T-helper 17 cell (primary cell): ENCODE results near the gene GTSE1. TPM values are rescaled to one million over a fixed set of nuclear protein-coding genes. Genes with fewer than 3 reads are reported as not detected.

ENCODE experiments used
- ATAC-seq: fragments of 150-1000 bp; cut with Tn5 transposase; 2 replicates; pipeline ENCODE4 v1.10.0; 2021; ENCODE audit warnings: mild to moderate bottlenecking, moderate library complexity
- DNase-seq, 3 donors: peaks; one replicate each; pipeline versions ENCODE4 v3.0.0 to v3.0.0-alpha.2; 2020 to 2021
- H3K9me3 ChIP-seq: one replicate; pipeline ENCODE4 v1.7.0; 2013; ENCODE audit warnings: low read length, mild to moderate bottlenecking; ENCODE audit not compliant: control insufficient read depth, poor library complexity, severe bottlenecking
- H3K27ac Mint-ChIP-seq: one replicate; pipeline ENCODE4 v1.8.0; 2022; ENCODE audit warnings: mild to moderate bottlenecking, moderate library complexity, mixed read lengths
- H3K27me3 Mint-ChIP-seq: one replicate; pipeline ENCODE4 v1.8.0; 2022; ENCODE audit warnings: mixed read lengths
- H3K36me3 Mint-ChIP-seq: one replicate; pipeline ENCODE4 v1.8.0; 2022; ENCODE audit warnings: low read depth, mixed read lengths
- H3K4me1 Mint-ChIP-seq: one replicate; pipeline ENCODE4 v1.8.0; 2022; ENCODE audit warnings: mild to moderate bottlenecking, mixed read lengths
- H3K4me3 Mint-ChIP-seq: one replicate; pipeline ENCODE4 v1.8.0; 2022; ENCODE audit warnings: mild to moderate bottlenecking, moderate library complexity, mixed read lengths
- total RNA-seq, 4 donors: library from RNA in 2 of 4; stranded (reverse) in 2 of 4; gene quantifications; one replicate each; pipeline ENCODE4 v1.2.3 and lab custom pipeline; 2022 to 2026

GTSE1 gene
- total RNA-seq, 2 donors from 2014 or later = 0.25 to 0.57 TPM

DNA sequence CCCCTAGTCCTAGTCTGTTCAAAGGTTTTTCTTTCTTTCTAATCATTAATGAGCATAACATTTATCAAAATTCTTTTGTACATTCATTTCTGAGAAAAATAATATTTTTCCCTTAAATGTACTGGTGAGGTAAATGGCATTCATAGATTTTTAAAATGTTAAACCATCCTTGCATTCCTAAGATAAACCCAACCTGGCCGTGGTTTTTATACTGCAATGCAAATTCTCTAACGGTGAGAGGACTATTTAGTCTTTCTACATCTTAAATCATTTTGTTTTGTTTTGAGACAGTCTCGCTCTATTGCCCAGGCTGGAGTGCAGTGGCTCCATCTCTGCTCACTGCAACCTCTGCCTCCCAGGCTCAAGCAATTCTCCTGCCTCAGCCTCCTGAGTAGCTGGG lies 79.4 kb downstream of the GTSE1 start:
- Mint-ChIP-seq H3K36me3 (peaks cover 3% of the 10 kb centered on the region), H3K27ac (no peak overlapping the region), H3K4me1 (peaks cover 27% of the 10 kb centered on the region), H3K4me3 (no peak overlapping the region), H3K27me3 (no peaks in the 10 kb centered on the region)
- DNase-seq = no peak
- ATAC-seq = no peak
- no peaks in the 10 kb centered on the region for H3K9me3 ChIP-seq

DNA sequence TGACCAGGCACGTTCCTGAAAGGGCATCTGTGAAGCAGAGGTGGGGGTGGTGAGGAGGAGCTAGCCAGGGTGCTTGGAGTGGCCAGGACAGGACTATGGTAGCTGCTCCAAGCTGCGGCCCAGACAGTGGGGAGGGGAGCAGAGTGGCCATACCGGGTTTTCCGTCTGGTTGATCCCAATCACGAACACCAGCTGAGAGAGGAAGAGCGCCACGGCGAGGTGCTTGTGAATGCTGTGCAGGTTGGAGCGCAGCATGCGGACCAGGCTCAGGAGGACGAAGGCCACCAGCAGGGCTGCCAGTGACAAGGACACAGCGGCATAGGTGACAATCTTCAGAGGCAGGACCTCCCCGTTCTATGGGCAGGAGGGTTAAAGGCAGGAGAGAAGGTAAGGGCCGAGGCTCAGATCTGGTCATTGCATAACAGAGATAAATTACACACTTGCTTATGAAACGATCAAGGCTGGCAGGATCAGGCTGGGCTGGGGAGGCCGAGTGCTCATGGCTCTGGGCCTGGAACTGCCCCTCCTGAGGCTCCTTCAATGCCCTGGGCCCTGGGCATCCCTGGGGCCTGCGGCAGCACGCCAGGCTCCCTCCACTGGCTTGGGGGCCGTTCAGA lies 80.3 kb downstream of the GTSE1 start:
- DNase-seq = no peak
- no peaks in the 10 kb centered on the region for H3K9me3 ChIP-seq
- no peak for ATAC-seq
- Mint-ChIP-seq H3K27ac (no peak overlapping the region), H3K27me3 (no peaks in the 10 kb centered on the region), H3K36me3 (no peaks in the 10 kb centered on the region), H3K4me1 (peaks cover 20% of the 10 kb centered on the region), H3K4me3 (no peak overlapping the region)

DNA sequence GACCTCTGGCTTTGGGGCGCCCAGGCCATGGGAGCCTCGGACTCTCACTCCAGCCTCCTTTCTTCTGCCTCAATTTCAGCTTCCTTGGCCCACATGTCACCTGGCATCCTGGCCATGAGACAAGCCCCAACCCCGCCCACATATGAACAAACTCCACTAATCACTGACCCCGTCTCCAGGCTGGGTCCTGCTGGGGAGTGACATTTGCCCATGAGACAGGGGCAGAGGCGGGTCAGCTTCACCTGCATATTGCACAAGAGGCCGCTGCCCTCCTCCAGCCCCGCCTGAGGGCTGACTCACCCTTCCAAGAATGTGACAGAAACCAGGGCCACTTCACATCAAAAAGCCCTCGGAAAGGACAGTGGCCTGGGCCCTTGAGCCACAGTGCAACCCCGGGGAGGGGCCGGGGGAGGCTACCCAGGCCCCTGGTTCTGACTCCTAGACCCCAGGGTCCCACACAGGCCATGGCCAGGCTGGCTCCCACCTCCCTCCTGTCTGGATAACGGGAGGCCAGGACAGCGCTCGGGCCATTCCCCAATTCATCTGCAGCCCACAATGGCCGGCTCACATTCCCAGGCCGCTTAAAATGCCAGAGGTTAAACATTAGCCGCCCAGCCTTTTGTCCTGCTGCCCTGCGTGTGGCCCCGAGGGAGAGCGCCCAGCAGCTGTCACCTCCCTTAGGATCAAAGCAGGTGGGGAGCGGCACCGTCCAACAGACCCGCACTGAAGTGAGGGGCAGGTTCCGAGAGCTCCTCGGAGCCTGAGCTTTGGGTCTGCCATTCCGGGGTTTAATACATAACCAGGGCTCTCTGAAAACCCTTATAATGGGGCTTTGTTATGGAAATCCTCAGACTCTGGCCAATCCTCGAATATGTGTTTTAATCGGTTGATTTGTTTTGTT lies 81.1 kb downstream of the GTSE1 start:
- H3K9me3 ChIP-seq = no peaks in the 10 kb centered on the region
- ATAC-seq (no peak), DNase-seq (no peak)
- no peaks in the 10 kb centered on the region for H3K36me3 Mint-ChIP-seq
- H3K27ac Mint-ChIP-seq = no peak overlapping the region
- peaks cover 16% of the 10 kb centered on the region for H3K4me1 Mint-ChIP-seq
- no peaks in the 10 kb centered on the region for H3K27me3 Mint-ChIP-seq
- H3K4me3 Mint-ChIP-seq = no peak overlapping the region

DNA sequence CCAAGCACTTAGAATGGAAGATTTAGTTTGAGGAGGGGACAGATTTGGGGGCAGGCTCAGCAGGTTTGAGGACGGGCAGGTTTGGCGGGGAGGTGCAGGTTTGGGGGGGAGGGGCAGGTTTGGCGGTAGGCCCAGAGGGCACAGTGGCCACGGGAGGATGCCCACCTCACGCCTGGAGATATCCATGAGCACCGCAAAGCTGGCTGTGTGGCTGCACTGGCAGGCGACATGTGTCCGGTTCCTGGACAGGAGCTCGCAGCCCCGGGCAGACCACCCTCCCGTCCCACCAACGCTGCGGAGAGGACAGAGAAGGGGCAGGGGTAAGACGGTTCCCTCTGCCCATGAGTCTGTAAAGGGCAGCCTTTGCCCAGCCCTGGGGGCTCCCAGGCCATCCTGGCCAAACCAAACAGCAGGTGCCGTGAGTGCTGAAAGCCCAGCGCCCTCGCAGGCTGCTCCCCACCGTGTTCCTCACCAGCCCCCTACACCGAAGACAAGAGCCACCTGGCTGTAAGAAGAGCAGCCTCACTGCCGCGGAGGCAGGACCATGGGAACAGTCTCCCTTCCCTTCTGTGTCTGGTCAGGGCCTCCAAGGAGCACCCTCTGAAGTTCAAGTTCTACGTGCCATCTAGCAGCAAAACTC lies 81.9 kb downstream of the GTSE1 start:
- no peaks in the 10 kb centered on the region for H3K27me3 Mint-ChIP-seq
- peaks cover 12% of the 10 kb centered on the region for H3K4me1 Mint-ChIP-seq
- H3K27ac Mint-ChIP-seq = no peak overlapping the region
- no peak for DNase-seq
- H3K9me3 ChIP-seq = no peaks in the 10 kb centered on the region
- H3K36me3 Mint-ChIP-seq = no peaks in the 10 kb centered on the region
- H3K4me3 Mint-ChIP-seq = no peak overlapping the region
- ATAC-seq = no peak

DNA sequence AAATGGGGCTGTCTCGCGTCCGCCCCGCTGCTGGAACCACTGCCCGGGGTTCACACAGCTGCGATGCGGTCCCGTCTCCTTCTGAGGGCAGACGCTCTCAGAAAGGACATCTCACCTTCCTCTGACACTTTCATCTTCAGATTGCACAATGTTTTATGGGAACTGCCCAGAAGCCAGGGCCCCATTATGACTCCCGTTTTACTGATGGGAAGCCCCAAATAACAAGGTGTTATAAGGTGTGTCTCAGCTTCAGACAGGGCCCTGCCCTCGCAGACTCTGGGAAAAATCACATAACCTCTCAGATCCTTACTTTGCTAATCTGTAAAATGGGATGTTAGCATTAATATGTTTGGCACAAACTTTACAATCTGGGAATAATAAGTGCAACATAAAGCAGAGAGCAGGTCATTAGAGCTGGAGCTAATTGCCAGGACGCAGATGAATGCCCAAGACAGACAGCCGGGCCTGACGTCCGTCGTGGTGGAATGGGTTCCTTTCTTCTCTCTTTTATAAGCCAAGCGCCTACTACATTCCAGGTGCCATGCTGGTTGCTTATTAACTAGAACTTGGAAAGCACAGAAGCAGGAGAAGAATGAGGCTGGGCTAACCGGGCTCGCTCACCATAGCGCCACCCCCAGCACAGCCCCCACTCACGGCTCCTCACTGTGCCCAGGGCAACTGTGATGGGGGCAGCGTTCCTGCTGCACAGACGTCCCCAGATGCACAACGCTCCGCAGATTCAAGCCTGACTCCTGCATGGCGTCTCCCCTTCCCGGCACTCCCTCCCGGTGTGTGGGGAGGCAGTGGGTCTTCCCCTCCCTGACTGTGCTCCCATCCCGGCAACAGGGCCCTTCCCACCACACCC lies 82.6 kb downstream of the GTSE1 start:
- Mint-ChIP-seq H3K27ac (no peak overlapping the region), H3K4me1 (peaks cover 5% of the 10 kb centered on the region), H3K27me3 (no peaks in the 10 kb centered on the region), H3K36me3 (no peaks in the 10 kb centered on the region), H3K4me3 (no peak overlapping the region)
- DNase-seq (no peak), ATAC-seq (no peak)
- H3K9me3 ChIP-seq = no peaks in the 10 kb centered on the region

DNA sequence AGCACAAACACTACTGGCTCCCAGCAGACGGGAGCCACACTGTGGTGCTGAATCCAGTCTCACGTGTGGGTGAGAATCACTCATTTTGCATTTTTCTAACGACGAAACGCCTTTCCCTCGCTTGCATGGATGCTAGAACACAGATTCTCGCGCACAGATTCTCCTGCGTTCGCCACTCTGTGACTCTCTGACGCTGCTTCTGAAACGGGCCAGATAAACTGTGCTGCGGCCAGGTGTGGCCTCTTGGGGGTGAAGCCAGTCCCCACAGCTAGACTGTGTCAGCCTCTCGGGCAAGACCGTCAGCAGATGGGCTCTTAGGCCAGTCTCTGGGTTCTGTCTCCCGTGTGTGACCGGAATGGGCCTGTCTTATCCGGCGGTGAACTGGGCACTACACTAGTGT lies 83.4 kb downstream of the GTSE1 start:
- H3K9me3 ChIP-seq = no peaks in the 10 kb centered on the region
- H3K36me3 Mint-ChIP-seq = no peaks in the 10 kb centered on the region
- DNase-seq (no peak), ATAC-seq (no peak)
- peaks cover 3% of the 10 kb centered on the region for H3K4me1 Mint-ChIP-seq
- no peak overlapping the region for H3K27ac Mint-ChIP-seq
- no peaks in the 10 kb centered on the region for H3K27me3 Mint-ChIP-seq
- H3K4me3 Mint-ChIP-seq = no peak overlapping the region

Other genes starting within 250 kb of the GTSE1 start
- 10 to 100 TPM; 11.7 to 12.3 TPM for gene PPARA, start 146.3 kb upstream of the GTSE1 start, total RNA-seq
- 1 to 10 TPM; 3.5 to 4.3 TPM for gene CDPF1, start 46.6 kb upstream of the GTSE1 start, total RNA-seq
- not detected for gene PKDREJ, start 33.5 kb upstream of the GTSE1 start, total RNA-seq
- gene TTC38, start 28.9 kb upstream of the GTSE1 start, total RNA-seq = 1 to 10 TPM; 4.3 to 7.1 TPM
- 10 to 100 TPM; 47.5 to 54.8 TPM for gene TRMU, start 38.8 kb downstream of the GTSE1 start, total RNA-seq
- gene CELSR1, start 240.8 kb downstream of the GTSE1 start, total RNA-seq = 1 to 10 TPM; 3.0 to 6.0 TPM